ENCODE data around the gene CPVL. TPM values are rescaled to one million over a fixed set of nuclear protein-coding genes. Genes with fewer than 3 reads are reported as not detected.

Gene CPVL
- total RNA-seq, 2 donors from 2014 or later, result 4.4 to 6.0 TPM

GRCh38 chr7:28986765-28987110 is 159.6 kb downstream of the CPVL start:
- H3K4me1 Mint-ChIP-seq, result no peaks in the 10 kb centered on the region
- ATAC-seq (no peak), DNase-seq (no peak)
- no peak overlapping the region for H3K4me3 Mint-ChIP-seq
- H3K27ac Mint-ChIP-seq, result no peak overlapping the region
- H3K27me3 Mint-ChIP-seq, result peaks cover 5% of the 10 kb centered on the region
- H3K36me3 Mint-ChIP-seq (ENCODE audit: low read depth), result no peaks in the 10 kb centered on the region
- H3K9me3 ChIP-seq (ENCODE audit: control insufficient read depth, low read length, poor library complexity, severe bottlenecking), result no peaks in the 10 kb centered on the region

- DNase-seq, result no peak
- H3K36me3 Mint-ChIP-seq (ENCODE audit: low read depth), result no peaks in the 10 kb centered on the region
- H3K27ac Mint-ChIP-seq, result no peak overlapping the region
- H3K4me1 Mint-ChIP-seq, result no peaks in the 10 kb centered on the region
- H3K27me3 Mint-ChIP-seq, result peaks cover 5% of the 10 kb centered on the region
- H3K4me3 Mint-ChIP-seq, result no peak overlapping the region
- H3K9me3 ChIP-seq (ENCODE audit: control insufficient read depth, low read length, poor library complexity, severe bottlenecking), result no peaks in the 10 kb centered on the region
- ATAC-seq, result no peak
Measured at GRCh38 chr7:28986028-28986764, 160.1 kb downstream of the CPVL start.

GRCh38 chr7:28984631-28985030 is 161.7 kb downstream of the CPVL start:
- Mint-ChIP-seq H3K36me3 (ENCODE audit: low read depth) (no peaks in the 10 kb centered on the region), H3K4me1 (no peaks in the 10 kb centered on the region), H3K27ac (no peak overlapping the region), H3K27me3 (peaks cover 4% of the 10 kb centered on the region), H3K4me3 (no peak overlapping the region)
- ATAC-seq (no peak), DNase-seq (no peak)
- no peaks in the 10 kb centered on the region for H3K9me3 ChIP-seq (ENCODE audit: control insufficient read depth, low read length, poor library complexity, severe bottlenecking)

- Mint-ChIP-seq H3K27ac (no peak overlapping the region), H3K4me1 (no peaks in the 10 kb centered on the region), H3K36me3 (ENCODE audit: low read depth) (no peaks in the 10 kb centered on the region), H3K27me3 (no peaks in the 10 kb centered on the region), H3K4me3 (no peak overlapping the region)
- no peaks in the 10 kb centered on the region for H3K9me3 ChIP-seq (ENCODE audit: control insufficient read depth, low read length, poor library complexity, severe bottlenecking)
- DNase-seq (no peak), ATAC-seq (no peak)
Measured at GRCh38 chr7:28984217-28984616, 162.1 kb downstream of the CPVL start.

GRCh38 chr7:28983396-28984190 is 162.7 kb downstream of the CPVL start:
- H3K9me3 ChIP-seq (ENCODE audit: control insufficient read depth, low read length, poor library complexity, severe bottlenecking), result no peaks in the 10 kb centered on the region
- Mint-ChIP-seq H3K4me3 (no peak overlapping the region), H3K4me1 (no peaks in the 10 kb centered on the region), H3K27ac (no peak overlapping the region), H3K36me3 (ENCODE audit: low read depth) (no peaks in the 10 kb centered on the region), H3K27me3 (no peaks in the 10 kb centered on the region)
- no peak for DNase-seq
- no peak for ATAC-seq

- H3K9me3 ChIP-seq (ENCODE audit: control insufficient read depth, low read length, poor library complexity, severe bottlenecking), result no peaks in the 10 kb centered on the region
- no peak overlapping the region for H3K4me3 Mint-ChIP-seq
- H3K4me1 Mint-ChIP-seq, result no peaks in the 10 kb centered on the region
- no peaks in the 10 kb centered on the region for H3K27me3 Mint-ChIP-seq
- no peak for ATAC-seq
- no peak for DNase-seq
- no peak overlapping the region for H3K27ac Mint-ChIP-seq
- H3K36me3 Mint-ChIP-seq (ENCODE audit: low read depth), result no peaks in the 10 kb centered on the region
Measured at GRCh38 chr7:28981161-28981465, 165.2 kb downstream of the CPVL start.

- Mint-ChIP-seq H3K4me3 (no peak overlapping the region), H3K27ac (no peak overlapping the region), H3K36me3 (ENCODE audit: low read depth) (no peaks in the 10 kb centered on the region), H3K27me3 (no peaks in the 10 kb centered on the region), H3K4me1 (no peaks in the 10 kb centered on the region)
- no peaks in the 10 kb centered on the region for H3K9me3 ChIP-seq (ENCODE audit: control insufficient read depth, low read length, poor library complexity, severe bottlenecking)
- no peak for DNase-seq
- ATAC-seq, result no peak
Measured at GRCh38 chr7:28980451-28981160, 165.7 kb downstream of the CPVL start.

- Mint-ChIP-seq H3K27me3 (no peaks in the 10 kb centered on the region), H3K4me1 (no peaks in the 10 kb centered on the region), H3K4me3 (no peak overlapping the region), H3K36me3 (ENCODE audit: low read depth) (no peaks in the 10 kb centered on the region), H3K27ac (no peak overlapping the region)
- H3K9me3 ChIP-seq (ENCODE audit: control insufficient read depth, low read length, poor library complexity, severe bottlenecking), result no peaks in the 10 kb centered on the region
- ATAC-seq, result no peak
- no peak for DNase-seq
Measured at GRCh38 chr7:28979776-28980175, 166.6 kb downstream of the CPVL start.

GRCh38 chr7:28977881-28978280 is 168.5 kb downstream of the CPVL start:
- DNase-seq (no peak), ATAC-seq (no peak)
- no peaks in the 10 kb centered on the region for H3K27me3 Mint-ChIP-seq
- H3K9me3 ChIP-seq (ENCODE audit: control insufficient read depth, low read length, poor library complexity, severe bottlenecking), result no peaks in the 10 kb centered on the region
- no peak overlapping the region for H3K4me3 Mint-ChIP-seq
- H3K36me3 Mint-ChIP-seq (ENCODE audit: low read depth), result no peaks in the 10 kb centered on the region
- no peaks in the 10 kb centered on the region for H3K4me1 Mint-ChIP-seq
- H3K27ac Mint-ChIP-seq, result no peak overlapping the region

GRCh38 chr7:28976022-28976421 is 170.3 kb downstream of the CPVL start:
- H3K9me3 ChIP-seq (ENCODE audit: control insufficient read depth, low read length, poor library complexity, severe bottlenecking), result no peaks in the 10 kb centered on the region
- no peaks in the 10 kb centered on the region for H3K4me1 Mint-ChIP-seq
- H3K4me3 Mint-ChIP-seq, result no peak overlapping the region
- ATAC-seq, result no peak
- no peak for DNase-seq
- H3K27me3 Mint-ChIP-seq, result no peaks in the 10 kb centered on the region
- H3K27ac Mint-ChIP-seq, result no peak overlapping the region
- no peaks in the 10 kb centered on the region for H3K36me3 Mint-ChIP-seq (ENCODE audit: low read depth)

- no peaks in the 10 kb centered on the region for H3K9me3 ChIP-seq (ENCODE audit: control insufficient read depth, low read length, poor library complexity, severe bottlenecking)
- DNase-seq (no peak), ATAC-seq (no peak)
- Mint-ChIP-seq H3K27ac (no peak overlapping the region), H3K27me3 (no peaks in the 10 kb centered on the region), H3K4me1 (no peaks in the 10 kb centered on the region), H3K36me3 (ENCODE audit: low read depth) (no peaks in the 10 kb centered on the region), H3K4me3 (no peak overlapping the region)
Measured at GRCh38 chr7:28973591-28973990, 172.7 kb downstream of the CPVL start.

- Mint-ChIP-seq H3K27me3 (peaks cover 31% of the 10 kb centered on the region), H3K36me3 (ENCODE audit: low read depth) (peaks cover 2% of the 10 kb centered on the region), H3K27ac (no peak overlapping the region), H3K4me3 (no peak overlapping the region), H3K4me1 (no peaks in the 10 kb centered on the region)
- DNase-seq (no peak), ATAC-seq (no peak)
- no peaks in the 10 kb centered on the region for H3K9me3 ChIP-seq (ENCODE audit: control insufficient read depth, low read length, poor library complexity, severe bottlenecking)
Measured at GRCh38 chr7:28964056-28964455, 182.3 kb downstream of the CPVL start.

GRCh38 chr7:28961972-28962371 is 184.4 kb downstream of the CPVL start:
- no peak overlapping the region for H3K27ac Mint-ChIP-seq
- H3K9me3 ChIP-seq (ENCODE audit: control insufficient read depth, low read length, poor library complexity, severe bottlenecking), result no peaks in the 10 kb centered on the region
- ATAC-seq (no peak), DNase-seq (no peak)
- H3K36me3 Mint-ChIP-seq (ENCODE audit: low read depth), result peaks cover 4% of the 10 kb centered on the region
- peaks cover 5% of the 10 kb centered on the region for H3K4me1 Mint-ChIP-seq
- H3K4me3 Mint-ChIP-seq, result no peak overlapping the region
- peaks cover 47% of the 10 kb centered on the region for H3K27me3 Mint-ChIP-seq

Measured in T-helper 17 cell (primary cell).